A549 treated with RU486 at 1 μM for 4 hours (cell line): ENCODE results near the gene HTR2B. TPM values are rescaled to one million over a fixed set of nuclear protein-coding genes. Genes with fewer than 3 reads are reported as not detected.

Experiments used
- total RNA-seq: library from RNA; stranded (reverse); fragments of 200-300 nt; extraction: Qiagen RNA extraction; gene quantifications from 5 replicates; pipeline ENCODE4 v1.2.3, GENCODE V29; 2022; ENCODE audit warnings: low read depth

Gene HTR2B
- 0.06 to 0.11 TPM (median 0.06 TPM) in 3 of 5 replicates, not detected in the others for total RNA-seq

DNA sequence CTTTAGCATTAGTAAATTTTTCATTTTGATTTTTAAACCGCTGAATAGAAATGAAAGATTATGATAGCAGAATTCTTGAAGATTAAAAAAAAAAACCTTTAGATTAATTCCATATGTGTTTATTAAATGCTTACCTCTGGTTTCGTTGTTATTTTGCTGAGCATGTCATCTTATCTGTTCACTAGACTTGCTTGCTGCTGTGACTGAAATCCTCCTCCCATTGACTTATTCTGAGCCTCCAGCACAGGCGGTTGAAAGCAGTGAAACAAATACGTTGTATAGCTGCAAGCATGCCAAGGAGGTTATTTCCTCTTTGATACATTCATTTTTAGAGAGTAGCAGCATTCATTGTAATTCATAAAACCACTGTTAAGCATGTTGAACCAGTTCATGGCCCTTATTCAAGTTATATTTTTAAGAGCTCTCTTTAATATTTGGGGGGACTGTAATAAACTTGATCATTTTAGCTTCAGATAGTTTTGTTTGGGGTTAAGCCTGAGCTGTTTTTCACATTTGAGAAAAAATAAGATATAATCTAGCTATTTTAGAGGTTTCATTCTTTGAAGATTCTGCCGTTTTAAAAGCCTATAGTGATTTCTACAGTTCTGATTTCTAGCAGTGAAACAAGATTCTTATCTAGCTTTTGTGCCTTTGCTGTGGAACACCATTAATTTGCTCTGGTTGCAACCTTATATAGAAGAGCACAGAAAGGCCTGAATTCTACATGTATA is at the start of gene HTR2B:
Gene HTR2B (minus strand): TSS at position 205 of the 731 bp plus-strand sequence. CDS start 1,278 bp downstream, outside the sequence.

Other genes starting within 250 kb of the HTR2B start
- not detected in 5 replicates for gene GPR55, start 199.8 kb downstream of the HTR2B start, total RNA-seq
- not detected in 5 replicates for gene SPATA3, start 128.9 kb downstream of the HTR2B start, total RNA-seq
- 5.6 to 9.3 TPM (median 5.6 TPM) in 5 replicates for gene C2orf72, start 87.5 kb downstream of the HTR2B start, total RNA-seq
- 111 to 140 TPM (median 117 TPM) in 5 replicates for gene PSMD1, start 68.2 kb downstream of the HTR2B start, total RNA-seq
- gene ARMC9, start 73.6 kb upstream of the HTR2B start, total RNA-seq = 13.3 to 16.7 TPM (median 15.8 TPM) in 5 replicates